EH (cell line): ENCODE results near the gene RUVBL1.
"Not testable (repeated sequence)": the region's sequence is repeated elsewhere in the genome, so short reads cannot be mapped to it uniquely, and the experiment has no call there.

Experiments used
- DNase-seq: peaks from one replicate; pipeline ENCODE4 v3.0.0-alpha.2; 2015; ENCODE audit warnings: low read depth

Gene RUVBL1

DNA sequence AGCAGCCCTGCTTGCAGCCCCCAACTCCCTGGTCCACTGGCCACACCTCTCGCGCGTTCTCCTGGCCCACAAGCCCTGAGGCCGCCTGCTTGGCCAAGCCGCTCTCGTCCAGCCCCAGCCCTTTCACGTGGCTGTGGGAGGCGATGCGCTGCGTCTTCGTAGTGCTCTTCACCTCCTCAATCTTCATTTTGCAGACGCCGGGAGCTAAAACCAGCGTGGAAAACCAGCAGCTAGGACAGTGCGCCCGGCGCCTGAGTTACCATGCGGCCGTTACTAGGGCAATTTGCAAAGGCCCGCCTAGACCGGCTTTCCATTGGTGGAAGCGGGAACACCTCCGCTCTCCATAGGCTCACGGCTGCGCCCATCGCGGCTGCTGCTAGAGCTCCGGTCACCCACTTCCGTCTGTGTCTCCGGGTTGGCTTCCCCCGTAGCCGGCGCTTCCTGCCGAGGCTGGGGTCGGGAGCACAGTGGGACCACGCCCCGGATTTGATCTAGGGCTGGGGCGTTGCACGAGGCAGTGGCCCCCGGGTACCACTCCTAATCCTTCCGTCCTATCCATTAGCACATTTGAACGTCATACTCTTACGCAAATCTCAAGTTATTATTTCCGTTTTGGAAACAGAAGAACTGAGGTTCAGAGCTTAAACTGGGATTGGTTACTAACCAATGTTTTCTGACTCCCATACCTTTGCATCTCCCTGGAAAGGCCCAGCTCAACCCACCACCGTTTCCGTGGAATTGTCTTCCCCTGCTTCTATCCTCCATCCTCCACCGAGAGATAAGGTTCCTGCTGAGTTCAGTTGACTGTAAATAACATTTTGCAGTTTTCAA is at the start of gene RUVBL1:
Gene RUVBL1, minus strand, starts transcription at position 275 of the 831 bp plus-strand sequence. Its CDS starts 88 bp downstream, at position 187.
- peak; percentile 98 for DNase-seq

DNA sequence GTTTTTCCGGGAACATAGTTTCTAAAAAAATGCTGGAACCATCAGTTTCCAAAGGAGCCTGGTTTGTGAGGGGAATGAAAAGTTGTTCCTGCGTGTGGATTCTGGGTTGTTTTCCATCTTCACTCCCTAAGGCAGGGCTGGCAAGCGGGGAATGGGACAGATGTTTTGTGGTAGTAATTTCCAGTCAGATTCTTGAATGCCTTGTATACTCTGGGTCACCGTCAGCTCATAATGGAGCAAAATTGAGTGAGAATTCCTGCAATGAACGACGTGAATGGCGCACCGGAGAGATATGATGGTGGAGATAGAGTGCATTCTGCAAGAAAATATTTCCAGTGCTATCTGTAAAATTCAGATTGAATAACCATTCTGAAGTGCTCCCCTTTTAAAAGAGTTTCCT is 49.6 kb upstream of the RUVBL1 start:
- no peak for DNase-seq

DNA sequence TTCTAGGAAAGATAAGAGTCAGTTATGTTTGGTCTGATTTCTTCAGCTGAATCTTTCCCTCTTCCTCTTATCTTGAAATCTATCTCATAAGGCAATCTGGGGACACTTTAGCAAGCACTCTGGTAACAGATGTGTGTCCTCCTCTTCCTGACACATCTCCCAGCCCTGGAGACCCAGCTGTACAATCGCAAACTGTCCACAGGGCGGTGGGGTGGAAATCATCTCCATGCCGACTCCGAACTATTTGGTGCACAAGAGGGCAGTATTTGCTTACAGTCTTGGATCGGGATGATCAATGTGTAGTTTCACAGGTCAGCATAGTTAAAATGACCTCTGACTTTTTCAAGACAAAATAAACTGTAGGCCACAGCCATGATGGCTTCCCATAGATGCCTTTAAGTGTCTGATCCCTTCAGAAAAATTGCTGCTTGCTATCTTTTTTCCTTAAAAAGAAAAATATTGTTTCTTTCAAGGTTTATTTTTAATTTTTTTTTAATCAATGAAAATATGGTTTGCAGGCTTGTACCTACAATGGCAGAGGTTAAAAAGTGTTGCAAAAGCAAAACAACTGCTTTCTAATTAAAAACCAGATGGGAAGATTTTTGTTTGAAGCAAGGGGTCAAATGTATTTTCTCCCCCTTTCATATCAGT is 47.4 kb upstream of the RUVBL1 start:
- DNase-seq: peak; percentile 83

DNA sequence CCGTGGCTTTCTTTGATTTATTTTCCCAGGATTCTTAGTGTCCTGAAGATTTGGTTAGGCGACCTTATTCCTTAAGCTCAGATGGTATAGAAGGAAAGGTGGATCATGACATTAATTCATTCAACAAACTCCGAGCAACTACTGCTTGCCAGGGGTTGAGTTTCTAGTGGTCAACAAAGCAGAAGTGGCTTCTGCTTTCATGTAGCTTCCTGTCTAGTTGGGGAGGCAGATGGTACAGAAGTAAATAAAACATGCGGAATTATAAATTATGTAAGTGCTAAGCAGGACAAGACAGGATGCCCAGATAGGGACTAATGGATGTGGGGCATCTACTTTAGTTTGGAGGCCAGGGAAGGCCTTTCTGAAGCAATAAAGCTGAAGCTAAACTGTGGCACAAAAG is 45.2 kb upstream of the RUVBL1 start:
- no peak for DNase-seq

DNA sequence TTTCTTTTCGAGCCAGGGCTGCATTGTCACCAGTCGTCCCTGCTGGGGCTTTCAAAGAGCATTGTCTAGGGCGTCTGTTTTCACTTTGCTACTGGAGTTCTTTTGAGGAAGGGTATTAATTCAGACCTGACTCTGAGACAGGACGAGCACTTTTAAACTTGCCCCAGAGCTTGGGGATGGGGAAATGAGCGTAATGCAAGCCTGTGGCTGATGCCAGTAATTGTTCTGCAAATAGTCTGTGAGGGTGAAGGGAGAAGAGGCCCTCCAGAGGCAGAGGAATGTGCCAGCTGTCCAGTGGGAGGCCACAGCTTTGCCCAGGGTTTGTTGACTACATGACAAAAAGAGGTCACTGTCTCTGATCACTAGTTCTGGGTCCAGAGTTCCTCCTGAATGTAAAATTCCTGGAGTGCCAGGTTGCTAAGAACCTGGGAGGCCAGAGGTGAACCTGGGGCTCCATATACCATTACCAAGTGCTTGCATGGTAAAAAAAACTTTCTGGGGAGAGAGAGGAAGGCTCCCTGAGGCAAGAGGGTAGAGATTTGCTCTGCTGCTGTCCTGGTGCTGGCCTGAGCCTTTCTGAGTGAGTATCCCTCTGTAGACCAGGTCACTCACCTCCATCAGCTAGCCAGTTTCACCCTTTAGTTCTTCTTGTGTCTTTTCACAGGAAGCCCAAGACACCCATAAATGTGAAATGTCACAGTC is 44.5 kb upstream of the RUVBL1 start:
- DNase-seq: peak; percentile 41

DNA sequence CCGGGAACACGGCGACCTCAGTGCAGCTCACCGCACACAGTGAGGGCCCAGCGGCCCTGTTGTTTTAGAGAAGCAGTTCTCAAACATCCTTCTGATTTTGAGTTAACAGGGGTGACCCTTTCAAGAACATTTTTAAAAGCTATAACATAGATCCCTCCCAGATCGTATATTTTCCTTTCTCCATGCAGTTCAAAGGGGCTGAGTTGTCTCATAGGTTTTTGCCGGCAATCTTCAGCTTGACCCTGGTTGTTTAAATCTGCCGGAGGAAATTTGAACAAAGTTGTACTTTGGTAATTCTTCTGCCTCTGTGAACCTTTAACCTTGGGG is 44.0 kb upstream of the RUVBL1 start:
- DNase-seq: no peak

DNA sequence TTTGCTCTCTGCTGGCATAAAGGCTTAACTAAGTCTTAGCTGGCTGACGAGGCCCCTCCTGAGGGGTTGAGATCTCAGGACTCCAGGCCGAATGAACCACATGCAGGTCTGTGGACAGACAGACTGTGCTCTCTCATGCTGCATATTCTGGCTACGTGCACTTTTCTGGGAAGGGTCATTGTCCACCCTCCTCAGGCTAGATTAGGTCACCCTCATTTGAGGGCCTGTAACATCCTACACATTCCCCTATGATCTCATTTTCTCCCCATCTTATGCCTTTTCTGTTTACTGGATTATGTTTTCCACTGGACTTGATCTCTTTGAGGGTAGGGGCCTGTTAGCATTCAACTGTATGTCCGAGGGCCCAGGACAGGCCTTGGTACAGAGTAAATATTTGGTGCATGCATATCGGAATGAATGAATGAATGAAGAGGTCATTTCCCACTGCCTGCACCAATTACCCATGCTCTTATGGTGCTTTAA is 43.4 kb upstream of the RUVBL1 start:
- no peak for DNase-seq

DNA sequence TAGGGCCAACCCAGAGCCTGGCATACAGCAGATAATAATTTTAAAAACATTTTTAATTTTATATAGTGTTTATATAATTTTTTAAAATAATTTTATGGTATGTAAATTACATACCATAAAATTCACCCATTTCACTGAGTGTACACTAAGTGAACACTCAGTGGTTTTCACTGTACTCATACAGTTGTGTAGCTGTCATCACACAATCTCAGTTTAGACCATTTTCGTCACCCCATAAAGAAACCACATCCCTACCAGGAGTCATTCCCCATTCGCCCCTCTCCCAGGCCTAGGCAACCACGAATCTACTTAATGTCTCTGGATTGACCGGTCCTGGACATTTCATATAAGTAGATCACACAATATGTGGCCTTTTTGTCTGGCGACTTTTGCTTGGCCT is 39.8 kb upstream of the RUVBL1 start:
- no peak for DNase-seq

DNA sequence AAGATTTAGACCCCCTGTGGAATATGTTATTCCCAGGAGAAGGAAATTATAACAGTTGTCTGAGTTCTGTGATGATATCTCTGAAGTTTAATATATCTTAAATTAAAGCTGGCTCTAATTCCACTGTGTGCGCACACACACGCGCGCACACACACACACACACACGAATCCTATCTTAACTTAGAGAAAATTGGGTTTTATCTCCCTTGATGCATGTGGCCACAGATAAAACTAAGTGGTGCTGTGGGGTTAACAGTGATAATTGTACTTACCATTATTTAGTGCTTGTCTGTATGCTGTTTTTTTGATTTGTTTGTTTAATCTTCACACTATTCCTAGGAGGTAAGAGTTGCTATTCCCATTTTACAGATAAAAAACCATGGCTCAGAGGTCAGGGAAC is 37.0 kb upstream of the RUVBL1 start:
- DNase-seq: no peak

DNA sequence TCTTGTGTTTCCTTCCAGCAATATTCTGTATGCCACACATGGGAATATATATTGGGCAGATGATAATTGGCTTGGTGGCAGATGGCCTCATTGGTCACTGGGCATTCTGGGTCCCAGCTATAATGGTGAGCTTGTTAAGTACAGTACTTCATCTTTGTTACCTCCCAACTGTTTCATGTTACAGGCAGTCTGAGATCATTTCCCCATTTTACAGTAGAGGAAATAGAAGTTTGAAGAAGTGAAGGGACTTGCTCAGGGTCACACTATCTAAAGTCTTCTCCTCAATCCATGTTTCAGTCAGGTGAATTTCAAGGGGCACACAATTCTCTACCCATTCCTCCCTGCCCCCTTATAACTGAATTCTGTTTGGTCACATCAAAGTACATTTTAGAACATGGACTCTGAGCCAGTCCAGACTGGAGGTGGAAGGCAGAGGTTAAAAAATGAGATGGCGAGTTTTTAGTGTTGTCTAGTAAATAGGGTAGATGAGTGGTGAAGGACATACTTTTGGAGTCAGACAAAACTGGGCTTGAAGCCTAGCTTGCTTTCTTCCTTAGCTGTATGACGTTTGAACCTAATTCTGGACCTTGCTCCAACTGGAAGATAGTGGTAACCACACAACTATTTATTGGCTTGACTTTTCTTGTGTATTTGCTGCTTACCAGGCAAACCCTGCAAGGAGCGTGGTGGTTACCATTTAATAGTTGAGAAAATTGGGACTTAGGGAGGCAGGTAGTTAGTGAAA is 32.2 kb upstream of the RUVBL1 start:
- DNase-seq: no peak

DNA sequence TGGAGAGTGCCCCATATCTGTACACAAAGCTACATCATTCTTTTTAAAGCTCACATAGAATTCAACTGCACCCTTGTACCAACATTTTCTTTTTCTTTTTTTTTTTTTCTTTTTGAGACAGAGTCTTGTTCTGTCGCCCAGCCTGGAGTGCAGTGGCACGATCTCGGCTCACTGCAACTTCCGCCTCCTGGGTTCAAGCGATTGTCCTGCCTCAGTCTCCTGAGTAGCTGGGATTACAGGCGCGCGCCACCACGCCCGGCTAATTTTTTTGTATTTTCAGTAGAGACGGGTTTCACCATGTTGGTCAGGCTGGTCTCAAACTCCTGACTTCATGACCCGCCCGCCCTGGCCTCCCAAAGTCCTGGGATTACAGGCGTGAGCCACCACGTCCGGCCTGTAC is 30.7 kb upstream of the RUVBL1 start:
- not testable (repeated sequence) for DNase-seq

DNA sequence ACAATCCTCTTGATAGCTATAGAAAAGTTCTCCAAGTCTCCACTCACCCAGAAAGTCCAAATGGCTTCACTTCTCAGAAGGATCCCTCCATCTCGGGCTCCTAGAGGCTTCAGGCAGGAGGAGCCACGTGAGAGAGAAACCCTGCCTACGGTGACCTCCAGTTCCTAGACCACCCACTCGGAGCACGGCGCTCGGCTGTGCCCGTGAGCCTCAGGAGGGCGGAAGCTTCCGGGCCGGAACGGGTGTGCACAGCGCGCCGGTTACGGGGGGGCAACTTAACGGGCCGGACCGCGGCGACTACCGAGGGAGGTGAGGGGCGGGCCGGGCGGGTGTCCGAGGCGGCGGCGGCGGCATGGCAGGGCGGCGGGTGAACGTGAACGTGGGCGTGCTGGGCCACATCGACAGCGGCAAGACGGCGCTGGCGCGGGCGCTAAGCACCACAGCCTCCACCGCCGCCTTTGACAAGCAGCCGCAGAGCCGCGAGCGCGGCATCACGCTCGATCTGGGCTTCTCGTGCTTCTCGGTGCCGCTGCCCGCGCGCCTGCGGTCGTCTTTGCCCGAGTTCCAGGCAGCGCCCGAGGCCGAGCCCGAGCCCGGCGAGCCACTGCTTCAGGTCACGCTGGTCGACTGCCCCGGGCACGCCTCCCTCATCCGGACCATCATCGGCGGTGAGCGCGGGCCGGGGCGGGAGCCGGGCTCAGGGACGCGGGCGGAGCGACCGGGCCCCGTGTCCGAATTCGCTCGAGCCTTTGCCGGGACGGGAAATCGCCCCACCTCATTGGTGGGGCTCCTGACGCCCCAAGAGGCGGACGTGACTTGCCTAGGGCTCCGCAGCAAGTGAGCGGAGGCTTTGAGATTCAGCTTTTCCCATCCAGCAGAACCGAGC is 29.8 kb upstream of the RUVBL1 start, which contains the start of gene EEFSEC:
Gene EEFSEC, plus strand, starts transcription at position 326 of the 886 bp plus-strand sequence. Its CDS starts 27 bp downstream, at position 353.
- peak; percentile 83 for DNase-seq

DNA sequence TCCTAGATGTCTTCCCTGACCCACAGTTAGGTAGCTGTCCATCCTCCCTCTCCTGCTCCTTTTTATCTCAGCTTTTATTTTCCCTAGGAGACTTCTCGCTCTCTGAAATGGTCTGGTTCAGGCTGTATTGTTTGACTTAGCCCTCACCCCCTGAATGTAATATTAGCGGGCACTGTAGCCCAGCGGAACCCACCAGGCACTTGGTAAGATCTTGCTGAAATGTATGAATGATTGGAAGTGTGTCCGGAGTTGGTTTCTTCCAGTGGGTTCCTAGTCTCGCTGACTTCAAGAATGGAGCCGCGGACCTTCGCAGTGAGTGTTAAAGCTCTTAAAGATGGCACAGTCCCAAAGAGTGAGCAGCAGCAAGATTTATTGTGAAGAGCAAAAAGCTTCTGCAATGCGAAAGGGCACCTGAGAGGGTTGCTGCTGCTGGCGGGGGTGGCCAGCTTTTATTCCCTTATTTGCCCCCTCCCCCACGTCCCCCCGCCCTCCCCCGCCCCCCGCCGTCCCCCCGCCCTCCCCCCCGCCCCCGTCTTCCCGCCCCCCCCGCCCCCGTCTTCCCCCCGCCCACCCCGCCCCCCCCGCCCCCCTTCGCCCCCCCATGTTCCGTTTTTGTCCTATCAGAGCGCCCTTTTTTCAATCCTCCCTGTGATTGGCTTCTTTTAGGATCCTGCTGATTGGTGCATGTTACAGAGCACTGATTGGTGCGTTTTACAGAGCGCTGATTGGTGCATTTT is 29.0 kb upstream of the RUVBL1 start:
- no peak for DNase-seq

DNA sequence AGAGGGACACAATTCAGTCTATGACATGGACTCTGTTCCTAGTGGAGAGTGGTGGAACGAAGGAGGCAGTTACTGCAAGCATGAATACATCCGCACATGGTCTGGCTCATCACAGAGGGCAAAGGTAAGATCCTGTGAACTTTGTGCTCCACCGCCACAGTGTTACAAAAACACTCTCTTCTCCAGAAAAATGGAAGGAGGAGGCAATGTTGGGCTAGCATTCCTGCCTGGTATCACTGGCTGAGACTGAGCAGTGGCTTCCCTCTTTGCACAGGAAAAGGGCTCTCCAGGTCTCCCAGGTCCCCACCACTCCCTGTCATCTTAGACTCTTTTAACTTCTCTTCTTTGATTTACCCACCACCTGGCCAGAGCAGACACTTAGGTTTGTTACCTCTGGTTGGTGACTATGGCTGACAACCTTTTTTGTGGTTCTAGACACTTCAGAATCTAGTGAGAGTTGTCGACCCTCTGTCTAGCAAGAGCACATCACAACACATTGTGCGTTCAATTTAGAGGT is 28.2 kb upstream of the RUVBL1 start:
- no peak for DNase-seq

DNA sequence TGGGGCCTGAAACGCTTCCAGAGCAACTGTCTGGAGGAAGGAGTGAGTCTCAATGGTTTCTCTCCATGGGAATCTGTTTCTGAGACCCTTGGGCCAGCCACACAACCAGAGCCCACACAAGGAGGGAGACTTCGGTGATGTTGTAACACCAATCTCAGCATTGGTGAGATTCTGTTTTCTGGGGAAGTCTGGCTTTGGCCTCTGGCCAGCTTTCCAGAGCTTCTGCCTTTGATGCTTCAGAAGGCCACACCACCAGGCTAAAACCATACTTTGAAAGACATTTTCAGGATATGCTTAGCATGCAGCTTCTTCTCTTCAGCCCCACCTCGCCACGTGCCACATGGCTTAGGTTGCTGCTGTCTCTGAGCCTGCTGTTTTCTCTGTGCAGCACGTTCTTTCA is 26.0 kb upstream of the RUVBL1 start:
- DNase-seq: no peak

DNA sequence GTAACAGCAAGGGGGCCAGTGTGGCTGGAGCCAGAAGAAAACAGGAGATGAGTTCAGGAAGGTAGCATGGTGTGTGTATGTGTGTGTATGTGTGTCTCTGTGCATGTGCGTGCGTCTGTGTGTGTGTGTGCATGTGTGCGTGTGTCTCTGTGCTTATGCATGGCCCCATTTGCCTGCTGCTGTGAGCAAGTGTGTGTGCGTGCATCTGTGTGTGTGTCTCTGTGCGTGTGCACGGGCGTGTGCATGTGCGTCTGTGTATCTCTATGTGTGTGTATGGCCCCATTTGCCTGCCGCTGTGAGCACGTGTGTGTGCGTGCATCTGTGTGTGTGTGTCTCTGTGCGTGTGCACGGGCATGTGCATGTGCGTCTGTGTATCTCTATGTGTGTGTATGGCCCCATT is 22.6 kb upstream of the RUVBL1 start:
- no peak for DNase-seq

DNA sequence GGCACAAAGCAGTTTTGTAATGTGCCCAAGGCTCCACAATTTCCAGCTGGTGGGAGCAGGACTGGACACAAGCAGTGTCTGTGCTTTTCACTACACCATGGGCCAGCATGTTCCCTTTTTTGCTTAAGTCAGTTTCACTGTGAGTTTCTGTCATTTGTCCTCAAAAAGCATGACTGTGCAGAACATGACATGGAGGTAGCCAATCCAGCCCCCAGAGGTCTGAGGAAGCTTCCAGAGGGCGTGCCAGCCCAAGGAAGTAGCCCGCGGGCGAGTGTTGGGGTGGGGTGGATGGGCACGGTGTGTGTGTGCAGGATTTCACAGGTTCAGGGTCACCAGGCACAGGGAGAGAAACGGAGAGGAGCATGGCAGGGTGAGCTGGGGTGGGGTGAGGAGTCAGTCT is 21.7 kb upstream of the RUVBL1 start:
- no peak for DNase-seq

DNA sequence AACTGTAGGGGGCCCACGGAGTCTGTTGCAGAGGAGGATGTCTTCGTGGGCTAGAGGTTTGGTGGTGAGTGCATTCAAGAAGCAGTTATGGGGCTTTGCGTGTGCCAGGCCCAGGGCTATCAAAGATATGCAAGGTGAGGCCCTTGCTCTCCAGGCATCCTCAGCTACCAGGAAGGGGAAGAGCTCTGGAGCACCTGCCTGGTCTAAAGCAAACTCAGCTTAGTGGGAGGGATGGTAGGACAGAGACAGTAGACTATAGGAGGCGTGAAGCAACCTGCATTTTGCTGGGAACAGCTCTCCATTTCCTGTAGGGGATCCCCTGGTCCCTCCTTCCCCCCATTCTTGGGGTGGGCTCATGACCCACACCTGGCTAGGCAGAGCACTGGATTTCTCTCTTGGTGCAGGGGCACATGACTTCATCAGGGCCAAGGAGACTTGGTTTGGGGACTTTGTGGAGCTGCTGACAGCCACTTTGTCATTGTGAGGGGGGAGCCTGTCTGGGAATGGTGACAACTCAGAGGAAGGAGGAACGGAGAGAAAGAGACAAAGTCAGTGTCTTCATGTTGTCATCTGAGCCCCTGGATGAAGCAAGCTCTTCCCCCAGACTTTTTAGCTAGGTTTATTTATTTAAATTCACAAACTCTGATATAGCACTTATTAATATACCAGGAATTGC is 21.0 kb upstream of the RUVBL1 start:
- peak; percentile 12 for DNase-seq

DNA sequence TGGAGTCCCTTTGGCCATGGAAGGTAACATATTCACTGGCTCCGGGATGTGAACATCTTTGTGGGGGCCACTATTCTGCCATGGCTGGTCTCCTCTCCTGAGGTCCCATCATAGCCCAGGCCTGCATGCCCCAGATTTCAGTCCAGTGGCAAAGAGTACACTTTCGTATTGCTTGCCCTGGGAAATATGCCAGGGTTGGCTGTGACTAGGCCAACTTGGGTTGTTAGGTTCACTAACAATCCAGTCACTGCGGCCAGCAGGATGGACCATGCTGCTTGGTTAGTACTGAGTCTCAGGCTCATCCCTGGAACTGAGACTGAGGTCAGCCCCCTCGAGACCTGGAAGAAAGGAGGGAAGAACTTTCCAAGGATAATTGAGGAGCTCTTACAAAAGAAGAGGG is 19.9 kb upstream of the RUVBL1 start:
- no peak for DNase-seq
